BJ (cell line): ENCODE results near the gene SLC45A2. TPM values are rescaled to one million over a fixed set of nuclear protein-coding genes. Genes with fewer than 3 reads are reported as not detected.
"Not testable (repeated sequence)": the region's sequence is repeated elsewhere in the genome, so short reads cannot be mapped to it uniquely, and the experiment has no call there.

ENCODE experiments used
- CTCF ChIA-PET: fragments of 350-600 bp; formaldehyde crosslinking; extraction: SDS; loops from one replicate; lab custom pipeline; 2021; ENCODE audit warnings: antibody characterized with exemption, inconsistent platforms; lab: Yijun Ruan, JAX
- POLR2A ChIA-PET: fragments of 300-600 bp; sonication (Branson Sonifier 250); formaldehyde crosslinking; extraction: SDS; loops from one replicate; lab custom pipeline; 2021; ENCODE audit warnings: antibody characterized with exemption; lab: Charles Lee
- DNase-seq: peaks from one replicate; pipeline ENCODE4 v3.0.0-alpha.2; 2011; ENCODE audit warnings: low read depth
- H3K27me3 ChIP-seq: 2 replicates; pipeline ENCODE4 v1.6.0; 2011; ENCODE audit warnings: low read length; ENCODE audit not compliant: control insufficient read depth, insufficient read depth
- H3K36me3 ChIP-seq: 2 replicates; pipeline ENCODE4 v1.5.1; 2011; ENCODE audit warnings: low read length; ENCODE audit not compliant: control insufficient read depth, insufficient read depth
- H3K4me3 ChIP-seq: 2 replicates; pipeline ENCODE4 v1.5.1; 2011; ENCODE audit warnings: low read depth, mild to moderate bottlenecking, control low read depth, low read length
- polyA plus RNA-seq: library from polyadenylated mRNA; depleted of rRNA; stranded (reverse); fragments of >200 nt; gene quantifications from 2 replicates; pipeline ENCODE4 v1.2.3, GENCODE V29; 2011
- TF ChIP-seq, protein P1 (sequence below): IDR thresholded peaks from 2 replicates; pipeline ENCODE4 v1.5.1; 2011; ENCODE audit warnings: low read depth, mild to moderate bottlenecking, control low read depth, inconsistent platforms, low read length, moderate library complexity; ENCODE audit not compliant: insufficient read depth

Gene SLC45A2
- polyA plus RNA-seq, 1 experiment = not detected

GRCh38 chr5:33966805-33967204, 17.7 kb downstream of the SLC45A2 start:
- DNase-seq = no peak
- TF ChIP-seq, protein P1, sequence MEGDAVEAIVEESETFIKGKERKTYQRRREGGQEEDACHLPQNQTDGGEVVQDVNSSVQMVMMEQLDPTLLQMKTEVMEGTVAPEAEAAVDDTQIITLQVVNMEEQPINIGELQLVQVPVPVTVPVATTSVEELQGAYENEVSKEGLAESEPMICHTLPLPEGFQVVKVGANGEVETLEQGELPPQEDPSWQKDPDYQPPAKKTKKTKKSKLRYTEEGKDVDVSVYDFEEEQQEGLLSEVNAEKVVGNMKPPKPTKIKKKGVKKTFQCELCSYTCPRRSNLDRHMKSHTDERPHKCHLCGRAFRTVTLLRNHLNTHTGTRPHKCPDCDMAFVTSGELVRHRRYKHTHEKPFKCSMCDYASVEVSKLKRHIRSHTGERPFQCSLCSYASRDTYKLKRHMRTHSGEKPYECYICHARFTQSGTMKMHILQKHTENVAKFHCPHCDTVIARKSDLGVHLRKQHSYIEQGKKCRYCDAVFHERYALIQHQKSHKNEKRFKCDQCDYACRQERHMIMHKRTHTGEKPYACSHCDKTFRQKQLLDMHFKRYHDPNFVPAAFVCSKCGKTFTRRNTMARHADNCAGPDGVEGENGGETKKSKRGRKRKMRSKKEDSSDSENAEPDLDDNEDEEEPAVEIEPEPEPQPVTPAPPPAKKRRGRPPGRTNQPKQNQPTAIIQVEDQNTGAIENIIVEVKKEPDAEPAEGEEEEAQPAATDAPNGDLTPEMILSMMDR = no peak
- H3K27me3 ChIP-seq = no peaks in the 10 kb centered on the region
- no peaks in the 10 kb centered on the region for H3K36me3 ChIP-seq
- H3K4me3 ChIP-seq = no peak overlapping the region
- POLR2A ChIA-PET = no interaction called here
- CTCF ChIA-PET = interaction anchor here (1.6 to 6.6 kb wide), 2 partner anchors 31 to 532 kb away, joined by 3 to 83 read pairs; no protein-coding TSS in a partner anchor

DNA sequence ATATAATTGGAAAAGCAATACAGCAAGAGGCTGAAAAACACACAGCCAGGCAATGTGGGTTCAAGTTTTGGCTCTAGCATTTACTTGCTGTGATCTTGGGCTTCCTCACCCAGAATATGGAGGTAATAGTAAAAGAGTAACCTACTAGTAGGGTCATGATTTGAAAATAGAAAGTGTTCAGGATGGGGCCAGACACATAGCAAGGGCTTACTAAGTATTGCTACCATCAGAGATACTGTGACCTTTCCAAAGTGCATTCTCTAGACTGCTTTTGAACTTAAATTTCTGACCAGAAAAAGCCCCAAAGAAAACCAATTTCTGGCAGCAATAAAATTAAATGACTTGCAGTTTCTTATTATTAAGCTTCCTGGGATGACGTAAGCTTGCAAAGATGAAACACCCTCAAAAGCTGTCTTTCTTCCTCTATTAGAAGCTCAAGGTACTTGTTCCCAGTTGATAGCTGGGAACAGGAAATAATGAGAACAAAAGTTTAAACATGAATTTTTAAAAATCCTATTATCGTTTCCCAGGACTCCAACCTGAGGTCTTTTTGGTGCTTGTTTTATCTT, 20.3 kb downstream of the SLC45A2 start:
- TF ChIP-seq, protein P1 = no peak
- POLR2A ChIA-PET = no interaction called here
- CTCF ChIA-PET = interaction anchor here (1.1 to 1.7 kb wide), 2 partner anchors 28 to 528 kb away, joined by 3 to 5 read pairs; partner anchors contain the start of gene RXFP3

DNA sequence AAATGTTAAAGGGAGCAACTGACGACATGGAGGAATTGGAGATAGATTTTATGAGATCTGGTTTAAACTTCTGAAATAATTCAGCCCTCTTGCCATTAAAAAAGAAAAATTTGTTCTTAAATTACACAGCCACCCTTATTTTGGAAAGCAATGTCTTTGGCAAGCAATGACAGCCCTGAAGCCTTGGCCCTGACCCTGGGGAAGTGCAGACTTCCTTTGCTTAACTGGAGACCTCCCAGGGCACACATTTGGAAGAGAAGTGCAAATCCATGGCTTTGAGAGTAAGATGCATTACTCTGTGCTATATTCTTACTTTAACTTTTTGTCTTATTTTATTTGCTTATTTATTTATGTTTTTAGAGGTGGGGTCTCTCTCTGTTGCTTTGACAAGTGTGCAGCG, 26.3 kb downstream of the SLC45A2 start:
- H3K36me3 ChIP-seq = no peaks in the 10 kb centered on the region
- no peak for DNase-seq
- ChIA-PET POLR2A (no interaction called here), CTCF (interaction anchor here (0.9 to 4.3 kb wide), 2 partner anchors 11 to 12 kb away, joined by 3 to 24 read pairs; no protein-coding TSS in a partner anchor)
- H3K27me3 ChIP-seq = peaks cover 8% of the 10 kb centered on the region
- TF ChIP-seq, protein P1 = no peak
- no peak overlapping the region for H3K4me3 ChIP-seq

More for the DNA sequence above, 20.3 kb downstream of the SLC45A2 start:
- Histone ChIP-seq H3K4me3 (no peak overlapping the region), H3K36me3 (no peaks in the 10 kb centered on the region), H3K27me3 (peaks cover 2% of the 10 kb centered on the region; the same call in 1 of the 2 replicates)
- no peak for DNase-seq

DNA sequence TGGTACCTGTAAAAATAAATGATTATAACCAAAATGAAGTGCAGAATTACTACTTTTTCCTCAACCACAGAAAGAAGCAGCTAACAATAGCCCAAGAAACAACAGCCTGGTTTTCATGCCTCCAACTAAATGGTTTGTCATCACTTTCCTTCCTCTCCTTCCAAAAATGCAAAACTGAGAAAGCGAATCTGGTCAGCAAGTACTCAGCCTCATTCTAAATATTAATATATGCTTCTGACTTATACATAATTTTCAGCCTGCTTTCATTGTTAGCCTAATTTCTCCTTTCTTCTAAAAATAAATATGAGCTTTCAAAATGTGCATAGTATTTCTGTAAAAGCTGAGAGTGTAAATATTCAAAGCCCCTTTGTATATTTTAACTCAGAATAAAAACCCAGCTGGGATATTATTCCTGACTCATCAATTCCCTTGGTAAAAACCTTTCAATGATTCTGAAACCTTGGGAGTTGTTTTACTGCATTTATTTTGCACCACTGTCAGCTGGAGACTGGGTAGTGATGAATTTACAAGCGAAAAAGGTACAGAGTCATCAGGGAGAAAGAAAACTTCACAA, 26.8 kb downstream of the SLC45A2 start:
- POLR2A ChIA-PET = interaction anchor here (0.5 kb wide), 1 partner anchor 29 kb away, joined by 6 read pairs; no protein-coding TSS in a partner anchor
- Histone ChIP-seq H3K36me3 (no peaks in the 10 kb centered on the region), H3K4me3 (no peak overlapping the region), H3K27me3 (peaks cover 8% of the 10 kb centered on the region)
- no peak for DNase-seq
- CTCF ChIA-PET = interaction anchor here (0.9 to 4.3 kb wide), 3 partner anchors 10 to 522 kb away, joined by 3 to 24 read pairs (median 4); no protein-coding TSS in a partner anchor
- TF ChIP-seq, protein P1 = no peak

DNA sequence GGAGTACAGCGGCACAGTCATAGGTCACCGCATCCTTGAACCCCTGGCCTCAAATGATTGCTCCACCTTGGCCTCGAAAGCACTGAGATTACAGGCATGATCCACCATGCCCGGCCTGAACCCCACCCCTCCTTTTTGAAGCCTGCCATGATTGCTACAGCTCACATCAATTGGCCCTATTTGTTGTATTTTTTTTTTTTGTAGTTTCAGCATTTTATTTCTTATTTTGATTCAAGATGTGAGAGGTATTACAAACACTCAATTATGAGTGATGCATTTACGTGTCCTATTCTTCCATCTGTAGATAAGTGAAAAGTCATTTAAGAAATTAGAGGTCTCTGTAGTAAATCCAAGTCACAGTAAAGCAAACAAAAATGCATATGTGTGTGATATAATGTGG, 32.3 kb downstream of the SLC45A2 start:
- POLR2A ChIA-PET, H3K36me3 ChIP-seq, H3K4me3 ChIP-seq, CTCF ChIA-PET, DNase-seq: not testable (repeated sequence)
- peaks cover 15% of the 10 kb centered on the region; the same call in 1 of the 2 replicates for H3K27me3 ChIP-seq
